Keratinocyte (primary cell): ENCODE results near the gene TMEM256. TPM values are rescaled to one million over a fixed set of nuclear protein-coding genes. Genes with fewer than 3 reads are reported as not detected.
A peak's percentile ranks its signal among the peaks of the same experiment; 100 is the strongest.

Source experiments
- DNase-seq: peaks from one replicate; pipeline ENCODE4 v3.0.0-alpha.2; 2011; ENCODE audit warnings: low read depth, missing footprints, low spot score
- FAIRE-seq: peaks from 2 replicates; lab custom pipeline; 2011; peaks lifted over from hg19 to GRCh38; lab: Jason Lieb, UNC
- H2AFZ ChIP-seq: 2 replicates; pipeline ENCODE4 v1.6.0; 2012; ENCODE audit warnings: low read length, control low read depth, inconsistent platforms; ENCODE audit not compliant: control insufficient read depth
- H3K27ac ChIP-seq: 2 replicates; pipeline ENCODE4 v1.5.1; 2011; ENCODE audit warnings: low read length; ENCODE audit not compliant: control insufficient read depth, insufficient read depth
- H3K27me3 ChIP-seq: 3 replicates; pipeline ENCODE4 v1.6.0; 2011; ENCODE audit warnings: low read length; ENCODE audit not compliant: control insufficient read depth, insufficient read depth; ENCODE audit errors: extremely low read depth
- H3K36me3 ChIP-seq, 2 experiments: 2 replicates in 1 of 2; 3 replicates in 1 of 2; pipeline ENCODE4 v1.5.1; 2011; ENCODE audit warnings: low read length in 2 of 2, mild to moderate bottlenecking in 1 of 2; ENCODE audit not compliant: control insufficient read depth in 2 of 2, insufficient read depth in 2 of 2; ENCODE audit errors: extremely low read depth in 1 of 2
- H3K4me1 ChIP-seq: 3 replicates; pipeline ENCODE4 v1.5.1; 2011; ENCODE audit warnings: low read length; ENCODE audit not compliant: control insufficient read depth, insufficient read depth; ENCODE audit errors: extremely low read depth
- H3K4me2 ChIP-seq: 3 replicates; pipeline ENCODE4 v1.6.0; 2011; ENCODE audit warnings: low read depth, low read length; ENCODE audit not compliant: control insufficient read depth, insufficient read depth; ENCODE audit errors: extremely low read depth
- H3K4me3 ChIP-seq, 3 experiments: fragments of 200-600 bp in 1 of 3; sonication (generic) in 1 of 3; 2 replicates in 2 of 3; 3 replicates in 1 of 3; pipeline ENCODE4 v1.5.1; 2011 to 2016; ENCODE audit warnings: low read length in 3 of 3, mild to moderate bottlenecking in 3 of 3, control low read depth in 2 of 3, inconsistent platforms in 1 of 3, low read depth in 1 of 3, mixed read lengths in 1 of 3, mixed run types in 1 of 3, moderate library complexity in 1 of 3; ENCODE audit not compliant: control insufficient read depth in 2 of 3, insufficient read depth in 2 of 3; ENCODE audit errors: extremely low read depth in 1 of 3
- H3K79me2 ChIP-seq: 2 replicates; pipeline ENCODE4 v1.6.0; 2012; ENCODE audit warnings: low read length; ENCODE audit not compliant: control insufficient read depth, insufficient read depth
- H3K9ac ChIP-seq: 3 replicates; pipeline ENCODE4 v1.6.0; 2011; ENCODE audit warnings: low read length; ENCODE audit not compliant: control insufficient read depth, insufficient read depth; ENCODE audit errors: extremely low read depth
- H3K9me1 ChIP-seq: 3 replicates; pipeline ENCODE4 v1.6.0; 2011; ENCODE audit warnings: low read length; ENCODE audit not compliant: control insufficient read depth, insufficient read depth; ENCODE audit errors: extremely low read depth
- H3K9me3 ChIP-seq: 2 replicates; pipeline ENCODE4 v1.5.1; 2012; ENCODE audit warnings: low read depth, low read length; ENCODE audit not compliant: control insufficient read depth
- H4K20me1 ChIP-seq: 3 replicates; pipeline ENCODE4 v1.6.0; 2011; ENCODE audit warnings: low read length; ENCODE audit not compliant: control insufficient read depth, insufficient read depth; ENCODE audit errors: extremely low read depth
- EZH2 ChIP-seq: IDR thresholded peaks from one replicate; pipeline ENCODE4 v1.6.1; 2012; ENCODE audit warnings: inconsistent platforms, mild to moderate bottlenecking, low read length, moderate library complexity
- dilution Hi-C: fragments of 300-500 bp; cut with MboI; formaldehyde crosslinking; loops from one replicate; pipeline ENCODE4 v1.7.0; 2020; ENCODE audit warnings: low sequenced_read_pairs; ENCODE audit not compliant: extremely low pct_ligation_motif_present
- polyA plus RNA-seq, 5 experiments: library from polyadenylated mRNA; depleted of rRNA in 3 of 5; stranded (reverse) in 3 of 5; stranded (forward) in 1 of 5; unstranded in 1 of 5; fragments of >200 nt; gene quantifications; 1 replicate in 1 of 5; 2 replicates in 3 of 5; 3 replicates in 1 of 5; pipeline versions ENCODE4 v1.2.1 to v1.2.3, GENCODE V29; 2011 to 2012; ENCODE audit warnings: missing spikeins in 2 of 5, low read depth in 1 of 5, low replicate concordance in 1 of 5
- TF ChIP-seq, protein P1 (sequence below), 3 experiments: IDR thresholded peaks in 1 of 3; conservative IDR thresholded peaks in 1 of 3; optimal IDR thresholded peaks in 1 of 3; 2 replicates in 2 of 3; 3 replicates in 1 of 3; pipeline versions ENCODE3 to v1.5.1; 2011; ENCODE audit warnings: low read length in 3 of 3, mild to moderate bottlenecking in 3 of 3, moderate library complexity in 2 of 3, control low read depth in 1 of 3, inconsistent platforms in 1 of 3; ENCODE audit not compliant: insufficient read depth in 2 of 3; ENCODE audit errors: extremely low read depth in 1 of 3

TMEM256 gene
- polyA plus RNA-seq, 1 donor (not counting 4 experiments of a cell fraction or from before 2014, with no cell fraction given) = 68.1 TPM

DNA sequence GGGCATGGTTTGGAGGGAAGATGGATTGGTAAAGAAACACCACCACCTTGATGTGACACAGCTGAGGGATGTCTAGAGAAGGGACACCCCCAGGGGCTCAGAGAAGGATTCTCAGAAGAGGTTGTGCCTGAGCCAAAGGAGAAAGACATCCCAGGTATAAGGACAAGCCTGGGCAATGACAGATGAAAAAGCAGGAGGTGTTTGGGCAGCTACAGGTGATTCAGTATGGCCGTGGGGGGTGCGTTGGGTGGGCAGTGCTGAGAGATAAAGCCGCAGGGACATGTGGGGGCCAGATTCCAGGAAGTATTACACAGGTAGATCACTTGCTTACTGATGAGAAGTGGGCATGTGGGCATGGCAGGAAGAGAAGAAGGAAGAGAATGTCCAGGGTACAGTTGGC, 42.0 kb downstream of the TMEM256 start:
- no peak for TF ChIP-seq EZH2
- TF ChIP-seq, protein P1, sequence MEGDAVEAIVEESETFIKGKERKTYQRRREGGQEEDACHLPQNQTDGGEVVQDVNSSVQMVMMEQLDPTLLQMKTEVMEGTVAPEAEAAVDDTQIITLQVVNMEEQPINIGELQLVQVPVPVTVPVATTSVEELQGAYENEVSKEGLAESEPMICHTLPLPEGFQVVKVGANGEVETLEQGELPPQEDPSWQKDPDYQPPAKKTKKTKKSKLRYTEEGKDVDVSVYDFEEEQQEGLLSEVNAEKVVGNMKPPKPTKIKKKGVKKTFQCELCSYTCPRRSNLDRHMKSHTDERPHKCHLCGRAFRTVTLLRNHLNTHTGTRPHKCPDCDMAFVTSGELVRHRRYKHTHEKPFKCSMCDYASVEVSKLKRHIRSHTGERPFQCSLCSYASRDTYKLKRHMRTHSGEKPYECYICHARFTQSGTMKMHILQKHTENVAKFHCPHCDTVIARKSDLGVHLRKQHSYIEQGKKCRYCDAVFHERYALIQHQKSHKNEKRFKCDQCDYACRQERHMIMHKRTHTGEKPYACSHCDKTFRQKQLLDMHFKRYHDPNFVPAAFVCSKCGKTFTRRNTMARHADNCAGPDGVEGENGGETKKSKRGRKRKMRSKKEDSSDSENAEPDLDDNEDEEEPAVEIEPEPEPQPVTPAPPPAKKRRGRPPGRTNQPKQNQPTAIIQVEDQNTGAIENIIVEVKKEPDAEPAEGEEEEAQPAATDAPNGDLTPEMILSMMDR (optimal IDR thresholded peaks at IDR 0.05 in 1 of 3, IDR thresholded peaks at IDR 0.05 in 1 of 3, conservative IDR thresholded peaks at IDR 0.05 in 1 of 3; ENCODE audit: extremely low read depth in 1 of 3, insufficient read depth in 2 of 3, low read length in 3 of 3) = no peak
- Histone ChIP-seq H3K4me1 (peaks cover 12% of the 10 kb centered on the region), H3K27ac (no peak overlapping the region), H3K27me3 (no peaks in the 10 kb centered on the region), H4K20me1 (no peaks in the 10 kb centered on the region), H3K9me1 (no peaks in the 10 kb centered on the region), H3K9me3 (no peaks in the 10 kb centered on the region), H2AFZ (peak overlapping the region; percentile 69), H3K4me3 (no peak overlapping the region), H3K79me2 (no peaks in the 10 kb centered on the region), H3K4me2 (peak overlapping the region; percentile 51), H3K9ac (no peak overlapping the region), H3K36me3 (no peaks in the 10 kb centered on the region)
- DNase-seq (no peak), FAIRE-seq (peak; percentile 91)
- dilution Hi-C loops = no loop called here

DNA sequence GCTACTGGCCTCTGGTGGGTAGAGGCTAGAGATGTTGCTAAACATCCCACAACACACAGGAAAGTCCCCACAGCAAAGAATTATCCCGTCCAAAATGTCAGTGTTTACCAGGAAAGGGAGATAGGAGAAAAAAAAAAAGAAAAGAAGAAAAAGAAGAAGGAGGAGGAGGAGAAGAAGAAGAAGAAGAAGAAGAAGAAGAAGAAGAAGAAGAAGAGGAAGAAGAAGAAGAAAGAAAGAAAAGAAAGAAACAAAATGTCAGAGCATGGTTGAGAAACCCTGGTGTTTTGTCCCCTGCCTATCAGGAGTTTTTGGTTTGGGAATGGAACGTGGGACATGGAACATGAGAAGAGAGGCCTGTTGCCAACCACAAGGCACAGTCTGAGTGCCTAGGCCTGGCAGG, 46.5 kb downstream of the TMEM256 start:
- Histone ChIP-seq H3K36me3 (no peaks in the 10 kb centered on the region), H3K4me2 (no peak overlapping the region), H3K9me3 (no peaks in the 10 kb centered on the region), H4K20me1 (no peaks in the 10 kb centered on the region), H3K9me1 (no peaks in the 10 kb centered on the region), H3K79me2 (peaks cover 16% of the 10 kb centered on the region), H3K9ac (no peak overlapping the region), H3K27ac (no peak overlapping the region), H2AFZ (no peak overlapping the region), H3K4me1 (peaks cover 43% of the 10 kb centered on the region), H3K4me3 (no peak overlapping the region), H3K27me3 (no peaks in the 10 kb centered on the region)
- no peak for FAIRE-seq
- no peak for DNase-seq
- no peak for TF ChIP-seq EZH2
- TF ChIP-seq, protein P1 (optimal IDR thresholded peaks at IDR 0.05 in 1 of 3, IDR thresholded peaks at IDR 0.05 in 1 of 3, conservative IDR thresholded peaks at IDR 0.05 in 1 of 3; ENCODE audit: extremely low read depth in 1 of 3, insufficient read depth in 2 of 3, low read length in 3 of 3) = no peak
- dilution Hi-C loops = no loop called here
